NCI-H2107 treated with DMSO at 0.1 percent for 48 hours (cell line): Measurements from ENCODE around the gene MINDY4.

Experiments used
- DNase-seq: peaks from one replicate; lab custom pipeline; 2025; ENCODE audit not compliant: unreplicated experiment; lab: John Stamatoyannopoulos, UW

Gene MINDY4

GRCh38 chr7:30851651-30852307 is 80.6 kb downstream of the MINDY4 start:
- DNase-seq: no peak

DNA sequence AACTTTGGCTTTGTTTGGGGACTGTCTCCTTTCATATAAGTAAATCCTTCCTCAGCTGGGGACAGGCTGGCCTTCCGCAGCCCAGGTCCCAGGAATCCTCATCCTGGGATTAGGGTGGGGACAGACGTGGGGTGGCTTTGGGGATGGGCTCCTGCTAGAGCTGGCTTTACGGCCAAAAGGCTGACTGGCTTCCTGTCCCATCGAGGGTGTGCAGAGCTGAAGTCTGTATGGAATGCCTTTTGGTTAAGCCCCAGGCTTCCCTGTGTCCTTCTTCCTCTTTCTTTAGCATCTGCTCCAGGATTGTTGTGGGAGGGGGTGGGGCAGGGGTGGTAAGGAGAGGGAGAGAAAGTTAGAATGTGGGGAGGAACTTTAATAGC is 81.1 kb downstream of the MINDY4 start:
- DNase-seq: no peak

GRCh38 chr7:30852744-30853288 is 81.6 kb downstream of the MINDY4 start:
- no peak for DNase-seq

DNA sequence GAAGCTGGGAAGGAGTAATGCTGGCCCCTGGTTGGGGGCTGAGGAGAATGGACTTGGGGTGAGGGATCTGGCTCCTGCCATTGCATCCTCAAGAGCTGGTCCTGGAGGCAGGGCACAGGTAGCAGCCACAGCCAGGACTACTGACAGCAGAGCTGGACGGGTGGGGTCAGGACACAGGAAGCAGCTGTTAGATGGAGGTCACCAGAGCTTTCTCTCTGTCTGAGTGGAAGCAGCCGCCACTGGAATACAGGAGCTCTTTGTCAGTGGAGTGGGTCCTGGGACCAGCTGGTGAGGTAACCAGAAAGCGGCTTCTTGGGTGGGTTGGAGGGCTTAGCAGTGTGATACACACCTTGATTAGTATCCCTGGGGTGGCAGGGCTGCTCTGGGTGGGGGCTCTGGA is 82.4 kb downstream of the MINDY4 start:
- DNase-seq: no peak

- DNase-seq: no peak
Measured at GRCh38 chr7:30855936-30856335, 84.7 kb downstream of the MINDY4 start.

- DNase-seq: no peak
Measured at GRCh38 chr7:30858576-30858975, 87.4 kb downstream of the MINDY4 start.

DNA sequence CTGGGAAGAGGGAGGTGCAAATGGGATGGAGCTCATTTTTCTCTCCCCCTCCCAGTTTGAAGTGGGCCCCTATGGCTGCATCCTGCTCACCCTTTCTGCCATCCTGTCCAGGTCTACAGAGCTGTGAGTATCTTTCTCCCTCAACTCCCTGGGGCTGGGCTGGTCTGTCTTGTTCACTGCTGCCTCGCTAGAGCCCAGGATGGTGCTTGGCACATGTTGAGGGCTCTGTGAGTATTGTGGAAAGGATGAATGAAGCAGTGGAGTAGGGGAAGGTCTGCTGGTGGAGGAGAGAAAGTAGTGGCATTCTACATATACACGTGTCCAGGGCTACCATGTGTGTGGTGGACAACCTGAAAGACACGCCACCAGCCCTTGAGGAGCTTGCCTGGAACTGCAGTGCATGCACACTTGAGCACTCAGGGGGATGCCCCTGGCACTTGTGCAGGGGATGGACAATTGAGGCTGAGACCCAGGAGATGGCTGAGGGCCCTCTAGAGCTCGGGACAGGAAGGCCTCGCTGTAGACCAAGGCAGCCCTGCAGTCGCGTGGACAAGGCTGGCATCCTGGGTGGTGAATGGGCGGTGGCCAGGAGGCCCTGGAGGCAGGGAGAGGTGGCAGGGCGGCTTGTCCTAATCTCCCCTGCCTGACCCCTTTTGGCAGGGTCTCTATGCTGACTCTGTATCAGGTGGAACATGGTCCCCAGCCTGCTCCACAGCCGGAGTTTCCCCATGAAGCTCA is 88.2 kb downstream of the MINDY4 start:
- no peak for DNase-seq

- DNase-seq: peak; percentile 59
Measured at GRCh38 chr7:30859940-30860496, 88.8 kb downstream of the MINDY4 start.

DNA sequence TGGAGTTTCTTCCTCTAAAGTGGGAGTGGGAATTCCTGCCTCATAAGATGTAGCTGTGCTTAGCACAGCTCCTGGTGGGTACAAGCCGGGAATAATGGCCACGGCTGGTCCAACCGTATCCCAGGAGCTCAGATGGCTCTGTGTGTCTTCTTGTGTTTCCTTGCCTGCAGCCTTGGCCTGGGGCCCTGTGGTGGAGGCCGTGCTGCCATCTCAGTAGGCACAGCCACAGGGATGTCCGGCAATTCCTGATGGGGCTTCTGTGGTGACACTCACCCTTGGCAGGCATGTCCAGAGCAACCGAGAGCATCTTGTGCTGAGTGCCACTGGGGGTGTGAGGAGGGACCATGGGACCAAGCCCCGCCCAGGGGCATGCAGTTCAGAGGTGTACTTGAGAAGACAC is 90.4 kb downstream of the MINDY4 start:
- DNase-seq: no peak

DNA sequence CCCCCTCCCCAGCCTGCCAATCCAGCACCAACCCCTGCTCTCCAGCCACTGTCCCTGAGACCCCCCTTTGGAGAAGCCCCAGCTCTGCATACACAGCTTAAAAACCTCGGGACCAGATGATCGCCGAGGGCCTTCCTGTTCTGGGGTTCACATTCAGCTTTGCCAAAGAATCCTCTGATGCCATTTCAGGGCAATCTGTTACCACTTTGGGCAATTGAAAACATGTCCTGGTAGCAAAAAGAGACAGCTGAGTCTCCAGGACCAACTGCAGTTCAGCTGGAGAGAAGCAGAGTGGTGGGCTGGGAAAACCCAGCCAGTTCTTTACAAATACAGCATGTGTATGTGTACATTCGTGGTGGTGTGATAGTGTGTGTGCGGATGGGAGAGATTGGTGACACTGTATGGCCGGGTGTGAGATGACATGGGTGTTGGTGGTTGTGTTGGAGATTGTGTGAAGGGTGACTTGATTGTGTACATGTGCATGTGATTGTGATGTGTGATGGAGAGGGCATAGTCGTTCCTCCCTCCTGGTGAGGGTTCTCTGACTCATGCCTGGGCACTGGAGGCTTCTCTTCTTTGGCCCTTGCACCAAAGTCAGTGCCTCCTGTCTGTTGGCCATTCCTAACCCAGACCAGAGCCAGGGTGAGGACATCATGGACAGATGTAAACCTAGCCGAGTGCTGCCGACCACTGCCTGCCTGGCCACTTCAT is 91.9 kb downstream of the MINDY4 start:
- no peak for DNase-seq

DNA sequence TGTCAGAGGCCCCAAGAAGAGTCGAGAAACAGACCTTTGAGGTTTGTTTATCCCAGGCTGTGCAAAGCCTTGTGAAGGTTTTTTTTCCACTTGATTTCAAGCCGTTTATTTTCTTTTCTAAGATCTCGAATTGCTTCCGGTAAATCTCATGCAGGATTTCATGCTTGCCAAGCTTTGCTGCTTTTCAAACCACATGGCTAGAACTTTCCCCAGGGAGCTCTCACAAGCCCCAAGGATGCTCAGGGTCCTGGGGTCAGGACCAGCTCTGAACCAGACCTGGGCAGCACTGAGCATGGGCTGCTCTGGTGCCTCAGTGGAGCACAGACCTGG is 92.5 kb downstream of the MINDY4 start:
- DNase-seq: no peak

- DNase-seq: no peak
Measured at GRCh38 chr7:30864101-30864500, 92.9 kb downstream of the MINDY4 start.

- no peak for DNase-seq
Measured at GRCh38 chr7:30865076-30865475, 93.9 kb downstream of the MINDY4 start.

DNA sequence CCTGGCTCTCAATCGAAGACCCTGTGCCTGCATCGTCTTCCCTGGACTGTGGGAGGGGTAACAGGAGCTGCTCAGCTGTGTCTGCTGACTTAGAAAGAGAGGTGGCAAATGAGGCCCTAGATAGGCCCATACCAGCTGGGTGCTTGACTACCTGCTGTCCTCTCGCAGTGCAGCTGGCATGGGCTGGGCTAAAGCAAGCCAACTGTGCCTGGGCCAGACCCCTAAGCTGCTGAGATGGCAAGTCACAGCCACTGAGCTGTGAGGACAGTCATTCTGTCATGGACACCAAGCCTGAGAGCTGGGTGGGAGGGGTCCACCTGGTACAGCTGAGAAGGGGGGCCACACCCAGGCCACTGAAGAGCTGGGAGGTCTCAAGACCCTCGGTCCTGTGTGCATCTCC is 94.6 kb downstream of the MINDY4 start:
- no peak for DNase-seq

DNA sequence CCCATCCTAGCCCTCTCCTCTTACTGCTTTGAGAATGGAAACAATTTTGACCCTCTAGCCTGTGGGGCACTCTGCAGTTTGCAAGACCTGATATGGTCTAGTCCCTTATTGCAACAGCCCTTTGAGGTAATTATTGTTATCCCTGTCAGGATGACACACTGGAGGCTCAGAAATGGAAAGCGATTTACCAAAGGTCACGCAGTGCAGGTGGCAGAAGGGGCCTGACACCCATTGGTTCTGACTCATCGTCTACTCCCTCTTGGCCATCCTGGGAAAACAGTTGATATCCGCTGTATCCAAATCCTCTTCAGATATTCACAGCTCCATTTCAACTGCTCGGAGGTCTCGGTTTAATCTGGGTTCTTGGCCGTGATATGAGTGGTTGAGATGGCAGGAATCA is 95.7 kb downstream of the MINDY4 start:
- DNase-seq: no peak

DNA sequence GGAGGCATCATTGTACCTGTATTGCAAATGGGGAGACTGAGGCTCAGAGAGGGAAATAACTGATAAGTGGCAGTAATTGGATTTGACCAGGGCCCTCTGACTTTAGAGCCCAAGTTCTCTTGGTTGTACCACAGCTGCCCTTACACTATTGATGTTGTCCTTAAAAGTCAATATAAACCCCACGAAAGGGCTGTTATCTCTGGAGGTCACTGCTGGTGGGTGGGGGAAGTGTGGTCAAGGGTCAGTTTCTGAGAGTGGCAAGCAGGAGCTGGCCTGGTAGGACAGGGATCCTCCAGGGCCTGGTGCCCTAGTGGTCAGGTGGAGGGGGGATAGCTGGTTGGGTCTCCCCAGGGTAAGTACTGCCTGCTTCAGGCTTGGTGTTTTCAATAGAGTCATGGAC is 96.3 kb downstream of the MINDY4 start:
- DNase-seq: no peak

DNA sequence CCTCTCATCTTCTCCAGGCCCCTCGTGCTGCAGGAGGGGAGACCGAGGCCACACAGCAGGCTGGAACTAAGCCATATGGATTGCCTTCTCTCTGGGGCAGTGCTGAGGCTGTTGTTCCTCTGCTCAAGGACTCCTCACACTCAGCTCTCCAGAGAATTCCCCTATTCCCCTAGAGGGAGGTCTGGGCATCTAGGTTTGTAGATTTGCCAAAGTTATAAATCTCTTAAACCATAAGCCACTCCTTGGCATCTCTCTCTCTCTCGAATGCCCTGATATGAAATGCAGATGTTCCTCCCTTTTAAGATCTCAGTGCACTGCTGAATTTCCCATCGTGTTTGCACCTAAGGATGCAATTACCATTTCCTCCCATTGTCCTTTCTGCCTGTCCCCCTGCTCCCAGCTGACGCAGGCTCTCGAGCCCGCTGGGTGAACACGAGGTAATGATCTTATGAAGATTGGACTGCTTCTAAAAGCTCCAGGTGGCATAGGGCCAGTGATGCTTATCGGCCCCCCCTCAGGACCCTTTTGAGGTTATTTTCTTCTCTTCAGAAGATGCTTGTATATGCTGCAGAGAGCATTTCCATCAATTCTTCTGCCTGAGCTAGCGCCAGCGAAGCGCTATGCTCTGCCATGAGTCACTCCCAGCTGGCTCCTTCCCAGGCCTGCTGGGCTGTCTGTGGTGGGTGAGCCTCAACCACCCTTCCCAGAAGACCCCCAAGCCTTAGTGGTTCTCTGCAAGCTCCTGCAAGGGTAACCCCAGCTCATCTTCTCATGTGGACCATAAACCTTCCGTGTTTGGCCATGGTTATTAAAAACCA is 98.8 kb downstream of the MINDY4 start:
- peak; percentile 28 for DNase-seq

DNA sequence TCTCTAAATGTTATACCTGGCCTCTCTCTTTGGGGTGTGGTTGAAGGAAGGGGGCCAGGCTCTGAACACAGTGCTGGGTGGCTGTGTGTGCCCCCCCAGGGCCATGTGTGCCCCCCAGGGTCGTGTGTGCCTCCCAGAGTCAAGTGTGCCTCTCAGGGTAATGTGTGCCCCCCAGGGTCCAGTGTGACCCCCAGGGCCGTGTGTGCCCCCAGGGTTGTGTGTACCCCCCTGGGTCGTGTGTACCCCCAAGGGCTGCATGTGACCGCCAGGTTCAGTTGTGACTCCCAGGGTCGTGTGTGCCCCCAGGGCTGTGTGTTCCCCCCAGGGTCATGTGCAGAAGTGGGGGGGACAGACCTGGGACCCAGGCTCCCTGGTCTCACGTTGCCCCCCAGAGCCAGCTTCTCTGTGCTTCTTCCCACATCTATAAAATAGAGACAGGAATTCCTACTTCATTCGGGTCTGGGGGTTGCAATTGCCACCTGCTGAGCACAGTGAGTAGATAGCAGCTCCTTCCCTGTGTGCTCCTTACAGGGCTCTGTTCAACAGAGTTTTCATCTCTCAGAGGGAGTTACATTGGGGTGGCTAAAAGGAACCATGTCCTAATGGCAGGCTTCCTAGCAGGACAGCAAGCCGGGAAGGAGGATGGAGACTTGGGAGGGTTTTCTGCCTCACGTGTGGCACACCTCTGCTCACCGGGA is 99.8 kb downstream of the MINDY4 start:
- no peak for DNase-seq

- DNase-seq: no peak
Measured at GRCh38 chr7:30871655-30872054, 100.4 kb downstream of the MINDY4 start.

DNA sequence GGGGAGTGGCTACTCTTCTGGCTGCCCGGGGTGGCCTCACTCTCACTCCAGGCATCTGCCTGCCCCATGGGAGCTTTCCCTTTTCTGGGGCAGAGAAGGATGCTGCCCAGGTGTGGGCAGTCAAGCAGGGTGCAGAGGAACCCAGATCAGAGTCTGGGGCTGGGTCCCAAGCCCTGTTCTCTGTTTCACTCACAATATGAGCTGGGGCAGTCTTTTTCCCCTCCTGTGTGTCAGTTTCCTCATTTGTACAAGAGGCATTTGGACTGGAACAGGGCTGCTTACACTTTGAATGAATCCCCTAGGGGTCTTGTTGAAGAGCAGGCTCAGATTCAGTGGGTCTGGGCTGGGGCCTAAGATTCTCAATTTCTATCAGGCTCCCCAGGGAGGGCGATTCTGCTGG is 102.0 kb downstream of the MINDY4 start:
- no peak for DNase-seq
